GM18519 (cell line): ENCODE measurements around the gene NRSN2.
"Not testable (repeated sequence)": the region's sequence is repeated elsewhere in the genome, so short reads cannot be mapped to it uniquely, and the experiment has no call there.

Experiments
- ATAC-seq: cut with Tn5 transposase; IDR thresholded peaks from one replicate; pipeline ENCODE4 v1.9.1; 2021; ENCODE audit warnings: mild to moderate bottlenecking, moderate library complexity; ENCODE audit not compliant: unreplicated experiment, low FRiP score

The NRSN2 gene

DNA sequence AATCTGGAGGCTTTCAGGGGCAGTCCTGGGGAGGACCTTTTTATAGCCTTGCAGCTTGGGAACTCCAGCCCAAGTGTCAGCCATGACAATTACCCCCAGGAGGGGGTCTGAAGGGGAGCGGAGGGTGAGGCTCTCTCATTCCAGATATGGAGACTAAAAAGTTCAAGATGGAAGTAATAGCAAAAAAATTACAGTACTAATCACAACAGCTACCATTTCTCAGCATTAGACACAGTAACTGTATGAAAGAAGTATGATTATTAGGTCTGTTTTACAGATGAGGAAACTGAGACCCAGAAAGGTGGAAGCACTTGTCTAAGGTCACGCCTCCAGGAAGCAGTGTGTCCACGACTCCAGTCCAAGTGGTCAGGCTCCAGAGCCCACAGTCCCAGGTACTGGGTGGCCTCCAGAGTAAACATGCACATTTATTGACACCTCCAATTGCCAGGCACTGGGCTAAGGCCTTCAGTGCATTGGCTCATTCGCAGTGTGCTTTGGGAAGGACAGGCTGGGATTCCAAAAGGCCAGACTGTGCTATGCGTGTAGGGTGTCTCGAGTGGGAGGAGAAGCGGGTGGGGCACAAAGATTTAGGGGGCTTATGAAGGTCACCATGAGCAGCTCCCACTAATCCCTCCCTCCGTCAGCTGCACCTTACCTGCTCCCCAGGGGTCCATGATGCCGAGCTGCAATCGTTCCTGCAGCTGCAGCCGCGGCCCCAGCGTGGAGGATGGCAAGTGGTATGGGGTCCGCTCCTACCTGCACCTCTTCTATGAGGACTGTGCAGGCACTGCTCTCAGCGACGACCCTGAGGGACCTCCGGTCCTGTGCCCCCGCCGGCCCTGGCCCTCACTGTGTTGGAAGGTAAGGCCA is 2.3 kb downstream of the NRSN2 start:
- ATAC-seq: no peak

DNA sequence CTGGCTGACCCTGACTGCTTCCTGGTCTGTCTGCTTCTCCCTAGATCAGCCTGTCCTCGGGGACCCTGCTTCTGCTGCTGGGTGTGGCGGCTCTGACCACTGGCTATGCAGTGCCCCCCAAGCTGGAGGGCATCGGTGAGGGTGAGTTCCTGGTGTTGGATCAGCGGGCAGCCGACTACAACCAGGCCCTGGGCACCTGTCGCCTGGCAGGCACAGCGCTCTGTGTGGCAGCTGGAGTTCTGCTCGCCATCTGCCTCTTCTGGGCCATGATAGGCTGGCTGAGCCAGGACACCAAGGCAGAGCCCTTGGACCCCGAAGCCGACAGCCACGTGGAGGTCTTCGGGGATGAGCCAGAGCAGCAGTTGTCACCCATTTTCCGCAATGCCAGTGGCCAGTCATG is 6.3 kb downstream of the NRSN2 start:
- no peak for ATAC-seq

DNA sequence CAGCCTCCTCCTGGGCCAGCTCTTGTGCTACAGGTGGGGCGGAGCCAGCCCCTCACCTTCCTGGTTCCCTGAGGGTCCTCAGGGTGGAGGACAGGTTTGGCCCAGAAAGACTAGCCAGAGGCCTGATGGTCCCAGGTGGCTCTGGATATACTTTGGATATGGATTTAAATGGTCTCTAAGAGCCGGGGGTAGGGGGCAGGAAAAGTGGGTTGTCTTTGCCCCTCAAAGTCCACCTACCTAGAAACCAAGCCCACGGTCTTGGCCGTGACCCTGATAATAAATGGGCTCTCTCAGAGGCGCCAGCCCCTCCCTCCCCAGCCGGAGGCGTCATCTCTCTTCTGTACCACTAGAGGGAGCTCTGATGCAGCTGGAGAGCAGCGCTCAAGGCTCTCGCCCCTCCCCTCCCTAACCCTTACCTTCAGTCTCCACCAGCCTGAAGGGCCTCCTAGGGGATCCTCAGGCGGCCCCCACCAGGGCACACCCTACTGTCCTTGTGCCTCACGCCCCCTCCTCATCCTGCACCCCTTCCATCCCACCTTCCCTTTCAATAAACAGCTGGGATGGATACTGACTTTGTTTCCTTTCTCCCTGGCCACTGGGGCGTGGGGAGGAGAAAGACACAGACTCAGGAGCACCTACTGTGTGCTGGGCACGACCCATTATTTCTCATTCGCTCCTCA is 7.5 kb downstream of the NRSN2 start:
- ATAC-seq: no peak

DNA sequence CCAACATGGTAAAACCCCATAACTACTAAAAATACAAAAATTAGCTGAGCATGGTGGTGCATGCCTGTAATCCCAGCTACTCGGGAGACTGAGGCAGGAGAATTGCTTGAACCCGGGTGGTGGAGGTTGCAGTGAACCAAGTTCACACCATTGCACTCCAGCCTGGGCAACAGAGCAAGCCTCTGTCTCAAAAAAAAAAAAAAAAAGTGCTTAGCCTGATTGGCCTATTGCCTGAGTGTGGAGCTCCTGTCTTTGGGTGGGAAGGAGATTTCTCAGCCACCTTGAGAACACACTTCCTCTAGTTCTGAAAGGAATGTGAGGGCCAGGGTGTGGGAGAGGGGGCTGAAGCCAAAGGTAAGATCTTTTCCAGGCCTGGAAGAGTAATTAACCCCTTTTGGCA is 9.2 kb downstream of the NRSN2 start:
- not testable (repeated sequence) for ATAC-seq

DNA sequence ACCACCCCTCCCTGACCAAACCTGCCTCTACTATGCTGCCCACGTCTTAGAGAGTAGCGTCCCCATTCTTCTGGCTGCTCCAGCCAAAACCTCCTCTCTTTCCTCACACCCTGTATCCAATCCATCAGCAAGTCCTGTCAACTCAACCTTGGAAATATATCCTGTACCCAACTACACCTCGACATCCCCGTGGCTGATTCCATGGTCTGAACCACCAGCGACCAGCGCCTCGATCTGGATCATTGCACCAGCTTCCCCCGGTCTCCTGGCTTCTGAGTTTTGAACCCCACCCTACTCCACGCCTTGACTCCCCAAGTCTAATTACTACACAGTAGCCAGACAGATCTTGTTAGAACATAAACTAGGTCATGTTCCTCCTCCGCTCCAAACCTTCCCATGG is 9.8 kb downstream of the NRSN2 start:
- ATAC-seq: no peak

DNA sequence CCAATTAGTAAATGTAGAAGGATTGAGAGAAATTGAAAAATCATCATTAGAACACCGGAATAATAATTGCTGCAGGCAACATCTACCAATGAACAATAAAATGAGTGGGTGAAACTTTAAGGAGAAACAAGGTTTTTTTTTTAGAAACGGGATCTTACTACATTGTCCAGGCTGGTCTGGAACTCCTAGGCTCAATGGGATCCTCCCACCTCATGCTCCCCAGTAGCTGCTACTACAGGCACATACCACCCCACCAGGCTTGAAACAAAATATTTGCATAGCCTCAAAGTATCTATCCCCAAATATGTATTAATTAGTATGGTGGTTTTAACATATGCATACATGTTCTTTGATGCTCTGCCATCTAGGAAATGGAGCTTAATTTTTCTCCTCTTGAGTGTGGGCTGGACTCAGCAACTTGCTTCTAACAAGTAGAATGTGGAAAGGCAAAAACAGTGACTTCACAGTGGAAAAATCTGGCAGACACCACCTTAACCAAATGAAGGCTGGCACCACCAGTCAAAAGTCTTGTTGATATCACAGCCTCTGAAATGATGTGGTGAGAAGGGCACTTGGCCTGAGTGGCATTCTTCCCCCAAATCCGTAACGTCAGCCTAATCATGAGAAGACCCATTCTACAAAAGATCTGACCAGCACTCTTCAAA is 12.1 kb downstream of the NRSN2 start:
- no peak for ATAC-seq

DNA sequence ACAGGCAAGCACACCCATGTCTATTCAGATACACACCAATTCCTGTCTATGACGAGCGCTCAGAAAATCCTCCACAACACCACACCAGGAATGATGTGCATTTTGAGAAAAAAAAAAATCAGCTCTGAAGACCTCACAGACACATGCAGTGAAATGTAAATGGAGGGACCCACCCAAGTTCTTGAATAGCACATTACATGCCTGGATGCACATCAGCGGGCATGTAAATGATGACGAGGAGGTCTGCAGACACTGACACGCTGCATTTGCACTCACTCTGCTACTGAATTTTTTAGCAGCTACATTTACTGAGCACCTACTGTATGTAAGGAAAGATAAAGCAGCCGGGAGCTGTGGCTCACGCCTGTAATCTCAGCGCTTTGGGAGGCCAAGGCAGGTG is 14.7 kb downstream of the NRSN2 start:
- ATAC-seq: no peak

DNA sequence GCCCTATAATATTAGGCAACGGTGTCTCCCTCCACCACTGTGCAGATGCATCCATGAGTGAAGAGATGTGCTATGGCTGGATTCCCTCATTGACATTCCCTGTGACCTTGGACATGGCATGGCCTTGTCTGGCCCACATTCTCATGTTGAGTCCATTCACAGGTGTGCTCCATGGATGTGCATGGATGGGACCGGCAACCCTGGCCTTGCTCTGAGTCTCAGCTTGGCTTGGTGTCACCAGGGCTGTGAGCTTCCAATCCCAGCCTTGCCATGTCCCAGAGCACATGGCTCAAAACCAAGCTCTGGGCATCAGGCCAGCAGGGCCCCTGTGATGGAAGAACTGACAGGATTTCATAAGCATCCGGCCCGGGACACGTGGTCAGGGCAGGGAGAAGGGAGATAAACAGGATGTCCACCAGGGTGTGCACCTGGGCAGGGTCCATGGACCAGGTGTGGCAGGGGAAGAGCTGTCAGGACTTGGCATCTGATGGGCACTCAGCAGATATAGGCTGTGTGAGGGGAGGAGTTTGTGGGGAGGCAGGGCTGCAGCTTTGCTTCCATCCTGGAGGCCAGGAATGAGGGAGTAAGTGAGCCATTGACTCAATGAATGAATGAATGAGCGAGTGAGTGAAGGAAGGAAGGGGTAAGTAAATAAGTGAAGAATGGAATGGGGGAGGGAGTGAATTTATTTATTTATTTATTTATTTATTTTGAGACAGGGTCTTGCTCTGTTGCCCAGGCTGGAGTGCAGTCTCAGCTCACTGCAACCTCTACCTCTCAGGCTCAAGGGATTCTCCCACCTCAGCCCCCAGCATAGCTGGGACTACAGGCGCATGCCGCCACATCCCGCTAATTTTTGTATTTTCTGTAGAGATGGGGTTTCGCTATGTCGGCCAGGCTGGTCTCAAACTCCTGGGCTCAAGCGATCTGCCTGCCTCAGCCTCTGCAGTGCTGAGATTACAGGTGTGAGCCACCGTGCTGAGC is 15.7 kb downstream of the NRSN2 start:
- no peak for ATAC-seq

DNA sequence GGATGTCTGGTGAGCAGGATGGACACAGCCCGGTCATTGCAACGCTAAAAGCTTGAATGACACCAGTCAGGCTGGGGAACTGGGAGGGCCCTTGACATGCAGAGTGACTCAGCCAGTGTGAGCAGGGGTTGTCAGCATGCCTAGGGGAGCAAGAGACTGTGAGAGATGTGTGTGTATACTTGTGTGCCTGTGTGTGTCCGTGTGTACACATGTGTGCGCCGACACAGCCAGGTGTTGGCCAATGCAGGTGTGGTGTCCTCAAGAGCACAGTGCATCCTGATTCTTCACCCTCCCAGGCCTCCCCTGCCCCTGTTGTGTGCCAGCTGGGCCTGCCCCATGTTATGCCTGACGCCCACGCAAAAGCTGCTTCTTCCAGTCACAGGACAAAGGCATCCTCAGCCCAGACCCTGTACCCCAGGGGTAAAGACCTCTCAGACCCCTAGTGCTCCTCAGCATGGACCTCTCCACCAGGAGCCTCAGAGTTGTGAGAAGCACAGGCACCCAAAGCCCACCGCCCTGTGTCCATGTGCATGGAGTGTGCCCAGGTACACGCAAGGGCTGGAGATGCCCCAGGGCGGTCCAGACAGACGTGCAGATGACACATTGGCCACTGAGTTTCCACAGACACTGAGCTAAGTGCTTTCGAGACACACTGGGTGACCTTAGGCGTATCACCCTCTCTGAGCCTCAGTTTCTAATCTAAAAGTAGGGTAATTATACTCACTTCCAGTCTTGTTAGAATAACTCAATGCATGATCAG is 16.6 kb downstream of the NRSN2 start:
- no peak for ATAC-seq

DNA sequence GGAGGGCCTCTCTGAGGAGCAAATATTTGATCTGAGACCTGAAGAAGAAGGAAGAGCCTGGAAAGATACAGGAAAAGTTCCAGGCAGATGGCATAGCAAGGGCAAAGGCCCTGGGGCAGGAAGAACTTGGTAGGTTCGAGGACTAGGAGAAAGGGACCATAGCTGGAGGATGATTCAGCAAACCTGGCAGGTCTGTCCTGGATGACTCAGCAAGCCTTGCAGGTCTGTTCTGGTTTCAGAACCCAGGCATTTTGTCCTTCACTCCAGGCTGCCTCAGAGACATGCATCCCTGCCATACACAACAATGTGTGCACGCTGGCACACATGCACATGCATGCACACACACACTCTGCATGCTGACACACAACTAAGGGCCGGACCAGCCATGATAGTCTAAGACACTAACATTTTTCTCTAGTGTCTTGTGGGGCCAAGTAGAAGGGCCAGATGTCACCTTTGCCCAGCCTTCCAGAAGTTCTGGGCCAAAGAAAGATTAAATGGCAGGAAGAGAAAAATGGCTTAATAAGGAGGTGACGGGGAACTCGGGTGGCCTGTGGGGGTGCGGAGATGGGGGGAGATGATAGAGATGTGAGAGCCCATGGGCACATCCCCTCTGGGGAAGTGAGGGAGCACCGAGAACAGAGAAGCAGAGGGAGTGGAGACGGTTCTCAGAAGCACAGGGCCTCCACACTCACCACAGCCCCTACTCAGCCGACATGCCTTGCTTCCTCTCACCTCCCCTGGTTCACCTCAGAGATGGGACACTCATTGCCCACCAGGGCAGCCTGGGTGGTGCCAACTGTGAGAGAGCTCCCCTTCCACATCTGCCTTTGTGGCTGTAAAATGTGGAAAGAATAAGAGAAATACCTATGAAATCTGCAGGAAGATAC is 18.2 kb downstream of the NRSN2 start:
- no peak for ATAC-seq

DNA sequence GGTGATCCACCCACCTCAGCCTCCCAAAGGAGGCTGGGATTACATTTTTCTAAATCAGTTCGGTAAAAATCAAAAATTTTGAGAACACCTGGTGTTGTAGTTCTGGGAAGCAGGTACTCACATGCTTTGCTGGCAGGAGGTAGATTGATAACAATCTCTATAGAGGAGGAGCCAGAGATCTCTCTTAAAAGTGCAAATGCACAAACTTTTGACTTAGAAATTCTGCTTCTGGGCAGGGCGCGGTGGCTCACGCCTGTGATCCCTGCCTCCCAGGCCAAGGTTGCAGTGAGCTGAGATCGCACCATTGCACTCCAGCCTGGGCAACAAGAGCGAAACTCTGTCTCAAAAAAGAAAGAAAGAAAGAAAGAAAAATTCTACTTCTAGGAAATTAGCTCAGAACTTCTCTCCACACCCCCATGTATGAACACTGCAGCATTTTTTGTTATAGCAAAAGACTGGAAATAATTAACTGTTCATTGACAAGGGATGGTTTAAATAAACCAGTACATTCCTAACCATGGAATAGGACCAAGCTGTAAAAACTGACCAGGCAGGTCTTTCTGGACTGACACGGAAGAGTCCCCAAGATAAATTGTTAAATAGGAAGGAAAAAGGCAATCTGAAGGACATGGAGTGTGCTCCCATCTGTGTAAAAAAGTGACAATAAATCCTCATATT is 19.3 kb downstream of the NRSN2 start:
- ATAC-seq: no peak

DNA sequence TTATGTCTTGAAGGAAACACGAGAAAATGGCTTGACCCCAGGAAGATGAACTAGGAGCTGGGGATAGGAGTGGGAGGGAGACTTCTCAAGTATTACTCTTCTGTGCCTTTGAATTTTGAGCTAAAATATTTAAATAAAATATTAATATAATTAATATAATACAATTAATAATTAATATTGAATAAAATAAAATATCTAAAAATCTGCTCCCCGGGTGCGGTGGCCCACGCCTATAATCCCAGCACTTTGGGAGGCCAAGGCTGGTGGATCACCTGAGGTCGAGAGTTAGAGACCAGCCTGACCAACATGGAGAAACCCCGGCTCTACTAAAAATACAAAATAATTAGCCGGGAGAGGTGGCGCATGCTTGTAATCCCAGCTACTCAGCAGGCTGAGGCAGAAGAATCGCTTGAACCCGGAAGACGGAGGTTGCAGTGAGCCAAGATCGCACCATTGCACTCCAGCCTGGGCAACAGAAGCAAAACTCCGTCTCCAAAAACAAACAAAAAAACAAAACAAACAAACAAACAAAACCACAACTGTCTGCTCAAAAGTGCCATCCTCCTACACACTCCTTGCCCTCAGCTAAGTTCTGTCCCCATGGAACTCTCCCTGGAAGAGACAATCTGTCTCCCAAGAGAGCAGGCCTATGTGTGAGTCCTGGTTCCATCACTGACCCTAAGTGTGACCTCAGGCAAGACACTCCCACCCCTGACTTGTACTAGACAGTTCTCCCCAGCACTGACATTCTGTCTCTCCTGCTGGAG is 20.0 kb downstream of the NRSN2 start:
- no peak for ATAC-seq

DNA sequence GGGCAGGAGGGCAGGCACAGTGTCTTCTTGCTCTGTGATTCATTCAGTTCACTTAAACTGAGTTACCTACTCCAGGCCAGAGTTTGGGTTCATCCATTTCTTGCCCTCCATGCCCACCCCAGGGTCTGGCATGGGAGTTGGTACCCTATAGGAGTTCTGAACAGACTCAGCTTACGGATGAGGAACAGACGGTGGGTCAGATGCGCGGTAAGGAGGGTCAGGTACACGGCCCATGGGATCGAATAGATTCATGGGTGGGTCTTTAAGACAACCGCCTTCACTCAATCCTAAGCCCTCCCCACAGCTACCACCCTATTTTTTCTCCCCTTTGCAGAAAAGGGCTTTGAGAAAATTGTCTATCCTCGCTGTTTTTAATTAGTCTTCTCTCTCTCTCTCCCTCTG is 20.6 kb downstream of the NRSN2 start:
- ATAC-seq: no peak

DNA sequence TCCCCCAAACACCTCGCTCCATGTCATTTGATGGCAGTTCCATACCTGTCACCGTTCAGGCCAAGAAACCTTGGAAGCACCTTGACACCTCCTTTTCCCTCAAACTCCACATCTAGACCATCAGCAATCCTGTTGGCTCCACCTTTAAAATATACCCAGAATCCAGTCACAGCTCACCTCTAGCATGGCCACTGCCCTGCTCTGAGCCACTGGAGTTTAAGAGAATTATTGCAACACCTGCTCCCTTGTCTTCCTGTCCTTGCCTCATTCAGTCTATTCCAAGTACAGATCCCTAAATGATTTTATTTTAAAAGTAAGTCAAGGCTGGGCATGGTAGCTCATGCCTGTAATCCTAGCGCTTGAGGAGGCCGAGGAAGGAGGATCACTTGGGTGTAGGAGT is 22.0 kb downstream of the NRSN2 start:
- ATAC-seq: no peak

DNA sequence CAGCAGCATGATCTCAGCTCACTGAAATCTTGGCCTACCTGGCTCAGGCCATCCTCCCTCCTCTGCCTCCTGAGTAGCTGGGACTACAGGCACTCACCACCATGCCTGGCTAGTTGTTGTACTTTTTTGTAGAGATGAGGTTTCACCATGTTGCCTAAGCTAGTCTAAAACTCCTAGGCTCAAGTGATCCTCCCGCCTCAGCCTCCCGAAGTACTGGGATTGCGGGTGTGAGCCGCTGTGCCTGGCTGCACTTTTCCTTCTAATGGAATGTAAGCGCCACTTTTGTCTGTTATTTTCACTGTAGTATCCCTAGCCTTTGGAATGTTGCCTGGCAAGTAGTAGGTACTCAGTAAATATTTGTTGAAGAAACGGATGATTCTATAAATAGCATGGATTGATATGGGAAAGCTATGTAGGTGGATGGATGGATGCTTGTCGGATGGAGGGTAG is 23.3 kb downstream of the NRSN2 start:
- no peak for ATAC-seq

DNA sequence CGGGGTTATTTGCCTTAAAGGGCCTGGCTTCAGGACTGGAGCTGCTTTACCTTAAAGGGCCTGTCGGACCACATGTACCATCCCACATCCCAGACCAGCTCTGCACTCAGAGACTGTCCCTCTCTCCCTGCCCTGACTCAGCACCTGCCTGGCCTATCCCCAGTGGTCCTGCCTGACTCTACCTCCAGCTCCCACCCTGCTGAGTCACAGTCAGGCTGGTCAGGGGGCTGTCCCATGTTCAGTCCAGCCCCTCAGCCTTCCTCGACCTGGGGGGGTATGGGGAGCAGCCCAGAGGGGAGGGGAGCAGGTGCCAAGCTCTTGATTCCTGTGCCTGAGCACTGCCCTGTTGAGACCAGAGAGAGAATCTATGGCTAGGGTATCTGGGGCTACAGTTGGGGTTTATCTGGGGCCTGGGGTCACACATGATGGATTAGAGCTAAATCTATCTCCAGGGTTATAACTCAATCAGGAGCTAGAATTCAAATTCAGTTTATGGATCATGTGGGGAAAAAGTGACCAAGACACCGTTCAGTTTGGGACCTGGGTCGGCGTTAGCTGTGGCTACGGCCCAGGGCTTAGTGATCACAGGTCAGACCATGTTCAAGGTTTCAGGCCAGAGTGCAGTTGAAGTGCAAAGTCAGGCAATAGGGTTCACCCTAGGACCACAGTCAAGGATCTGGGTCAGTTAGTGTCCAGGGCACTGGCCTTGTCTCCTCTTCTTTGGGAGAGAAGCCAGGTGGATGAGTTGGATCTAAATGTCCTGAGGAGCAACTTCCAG is 24.3 kb downstream of the NRSN2 start:
- no peak for ATAC-seq
